HG03460 (cell line): ENCODE data around the gene FCRL5.

Experiments used
- ATAC-seq: cut with Tn5 transposase; IDR thresholded peaks from one replicate; pipeline ENCODE4 v1.9.1; 2021; ENCODE audit not compliant: unreplicated experiment

Gene FCRL5

GRCh38 chr1:157532569-157532968 is 19.7 kb downstream of the FCRL5 start:
- ATAC-seq, result no peak

DNA sequence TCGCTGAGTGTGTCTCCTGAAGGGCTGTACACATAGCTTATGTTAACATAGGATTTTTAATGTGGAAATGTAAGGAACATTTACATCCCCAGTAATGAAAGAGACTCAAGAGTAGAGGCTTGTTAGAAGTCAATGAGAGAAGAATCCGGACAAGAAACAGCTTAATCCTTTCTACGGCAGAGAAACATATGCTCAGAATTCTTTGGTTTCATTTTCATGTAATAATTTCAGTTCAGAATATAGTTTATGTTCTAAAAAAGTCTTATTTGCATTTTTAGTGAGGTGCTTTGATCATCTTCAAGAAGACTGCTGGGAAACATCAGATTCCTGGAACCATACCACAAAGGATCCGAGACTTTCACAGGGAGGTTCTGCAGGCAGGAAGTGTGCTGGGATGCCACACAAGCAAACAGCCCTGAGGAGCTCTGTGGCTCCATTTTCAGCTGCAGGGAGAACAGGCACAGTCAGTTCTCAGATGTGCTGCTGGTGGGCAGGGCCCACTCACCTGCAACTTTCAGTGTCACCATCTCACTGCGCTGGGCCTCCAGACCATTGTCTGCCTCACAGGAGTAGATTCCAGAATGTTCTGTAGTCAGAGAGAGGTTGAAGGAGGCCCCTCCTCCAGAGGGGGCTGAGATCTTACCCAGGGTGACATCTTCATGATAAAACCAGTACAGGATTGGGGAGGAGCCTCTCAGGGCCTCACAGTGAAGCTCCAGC is 28.4 kb downstream of the FCRL5 start:
- ATAC-seq, result peak; percentile 76

GRCh38 chr1:157521056-157521455 is 31.3 kb downstream of the FCRL5 start:
- ATAC-seq, result no peak

DNA sequence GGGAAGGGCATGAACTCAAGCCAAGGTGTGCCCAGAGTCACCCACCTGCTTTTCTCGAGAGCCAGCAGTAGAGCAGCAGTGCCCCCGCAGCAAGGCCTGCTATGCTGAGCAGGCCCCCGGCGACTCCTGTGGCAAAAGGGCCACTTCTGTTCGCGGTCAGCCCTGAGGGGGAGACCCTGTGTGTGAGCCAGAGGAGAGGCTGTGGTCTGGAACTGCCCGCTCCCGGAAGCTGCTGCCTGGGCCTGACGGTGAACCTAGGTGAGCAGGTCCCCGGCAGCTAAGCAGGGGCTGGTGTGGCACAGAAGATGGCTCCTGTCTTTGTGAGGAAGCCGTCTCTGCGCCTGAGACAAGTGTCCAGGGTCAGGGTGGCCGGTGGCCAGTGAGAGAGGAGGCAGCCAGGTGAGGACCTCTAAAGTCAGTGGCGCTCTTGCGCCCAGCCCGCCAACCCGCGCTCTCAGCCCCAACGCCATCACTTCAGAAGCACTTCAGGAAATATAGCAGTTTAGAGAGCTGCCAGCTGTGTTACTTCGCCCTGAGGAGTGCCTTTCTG is 31.9 kb downstream of the FCRL5 start:
- no peak for ATAC-seq

GRCh38 chr1:157519451-157519850 is 32.9 kb downstream of the FCRL5 start:
- ATAC-seq, result no peak

- ATAC-seq, result no peak
Measured at GRCh38 chr1:157517016-157517415, 35.3 kb downstream of the FCRL5 start.

DNA sequence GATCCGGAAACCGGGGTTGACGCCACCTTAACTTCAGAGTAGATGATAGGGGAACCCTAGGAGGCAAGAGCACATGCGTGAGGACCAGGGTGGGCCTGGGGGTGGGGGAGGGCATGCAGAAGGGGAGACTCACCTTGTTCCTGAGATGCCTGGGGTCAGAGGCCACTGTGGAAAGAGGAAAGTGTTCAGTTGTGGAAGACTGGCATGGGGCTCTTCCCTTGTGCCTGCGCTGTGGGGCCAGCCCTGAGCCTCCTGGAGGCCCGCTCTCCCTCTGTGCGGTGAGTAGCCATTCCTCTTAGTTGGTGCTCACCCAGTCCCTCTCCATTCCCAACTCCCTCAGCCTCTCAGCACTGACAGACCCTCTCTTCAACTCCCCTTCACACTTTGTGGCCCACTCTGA is 36.6 kb downstream of the FCRL5 start:
- ATAC-seq, result no peak

DNA sequence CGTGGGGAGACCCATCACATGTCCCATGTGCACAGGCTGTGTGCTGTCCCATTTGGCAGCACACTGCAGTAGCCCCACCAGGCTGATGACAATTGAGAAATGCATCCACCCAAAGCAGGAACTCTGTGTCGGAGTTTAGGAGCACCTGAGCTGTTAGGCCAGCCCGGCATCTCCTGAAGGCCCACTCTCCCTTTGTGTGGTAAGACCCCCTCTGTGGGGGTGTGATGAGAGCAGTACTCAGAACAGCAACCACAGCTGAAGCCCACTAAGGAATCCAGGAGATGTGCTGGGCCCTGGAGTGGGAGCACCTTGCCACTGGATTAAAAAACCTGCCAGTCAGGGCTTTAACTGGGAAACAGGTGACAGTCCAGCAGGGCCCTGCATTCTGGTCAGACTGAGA is 37.2 kb downstream of the FCRL5 start:
- no peak for ATAC-seq

DNA sequence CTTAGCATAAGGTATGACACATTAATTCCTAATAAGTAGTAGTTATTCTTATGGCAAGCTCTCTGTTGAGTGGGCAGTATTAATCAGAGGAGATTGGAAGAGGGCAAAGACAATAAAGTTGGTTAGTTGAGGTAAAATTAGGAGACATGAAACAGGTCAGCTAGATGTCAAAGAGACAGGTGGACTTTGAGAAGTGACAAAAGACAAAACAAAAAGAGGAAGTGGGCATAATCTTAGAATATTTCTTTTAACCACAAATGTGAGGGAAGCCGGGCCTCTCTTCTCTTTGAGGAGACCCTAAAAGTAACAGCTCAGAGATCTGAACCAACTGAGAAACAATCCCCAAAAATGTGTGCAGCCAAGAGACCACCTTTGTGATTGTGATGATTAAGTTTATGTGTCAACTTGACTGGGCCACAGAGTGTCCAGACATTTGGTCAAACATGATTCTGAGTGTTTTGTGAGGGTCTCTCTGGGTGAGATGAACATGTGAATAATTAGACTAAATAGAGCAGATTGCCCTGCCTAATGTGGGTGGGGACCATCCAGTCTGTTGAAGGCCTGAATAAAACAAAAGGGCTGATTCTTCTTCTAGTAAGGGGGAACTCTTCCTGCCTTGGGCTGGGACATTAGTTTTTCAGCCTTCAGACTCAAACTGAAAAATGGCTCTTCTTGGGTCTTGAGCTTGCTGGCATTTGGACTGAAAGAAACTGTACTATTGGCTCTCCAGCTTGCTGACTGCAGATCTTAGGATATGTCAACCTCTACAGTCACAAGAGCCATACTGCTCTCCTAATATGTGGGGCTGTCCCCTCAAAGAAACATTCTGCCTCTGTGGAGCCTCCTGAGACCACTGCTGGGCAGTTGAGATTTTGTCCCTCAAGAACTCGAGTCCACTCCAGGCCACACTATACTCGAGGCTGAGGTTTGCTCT is 40.0 kb downstream of the FCRL5 start:
- ATAC-seq, result peak; percentile 45

DNA sequence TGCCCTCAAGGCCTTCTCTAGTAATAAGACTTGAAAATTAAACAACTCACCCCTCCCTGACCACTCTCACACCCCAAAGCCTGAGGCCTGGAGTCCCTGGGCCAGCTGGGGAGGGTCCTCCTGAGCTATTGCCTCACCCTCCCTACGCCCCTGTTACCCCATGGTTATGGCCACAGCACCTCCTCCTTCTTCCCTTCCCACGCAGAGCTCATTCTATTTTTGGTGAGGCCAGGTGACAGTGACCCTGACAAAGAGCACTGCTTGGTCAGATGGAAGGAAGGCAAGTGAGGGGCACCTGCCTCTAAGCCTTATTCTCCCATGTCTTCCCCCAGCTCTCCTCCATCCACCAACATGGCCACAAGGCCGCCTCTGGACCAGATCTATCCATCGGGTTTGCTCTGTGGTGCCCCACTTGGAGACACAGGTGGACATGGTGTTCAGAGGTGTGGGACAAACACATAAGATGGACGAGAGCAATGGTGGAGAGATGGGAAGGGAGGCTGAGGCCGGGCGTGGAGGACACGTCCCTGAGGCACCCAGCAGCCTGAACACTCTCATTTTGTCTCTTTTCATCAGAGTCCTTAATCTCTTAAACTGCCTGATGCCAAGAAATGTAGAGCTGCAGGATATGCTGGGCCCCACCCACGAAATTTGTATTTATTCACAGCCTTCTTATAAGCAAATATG is 42.6 kb downstream of the FCRL5 start:
- ATAC-seq, result no peak

GRCh38 chr1:157505481-157506272 is 46.6 kb downstream of the FCRL5 start:
- ATAC-seq, result peak; percentile 77

DNA sequence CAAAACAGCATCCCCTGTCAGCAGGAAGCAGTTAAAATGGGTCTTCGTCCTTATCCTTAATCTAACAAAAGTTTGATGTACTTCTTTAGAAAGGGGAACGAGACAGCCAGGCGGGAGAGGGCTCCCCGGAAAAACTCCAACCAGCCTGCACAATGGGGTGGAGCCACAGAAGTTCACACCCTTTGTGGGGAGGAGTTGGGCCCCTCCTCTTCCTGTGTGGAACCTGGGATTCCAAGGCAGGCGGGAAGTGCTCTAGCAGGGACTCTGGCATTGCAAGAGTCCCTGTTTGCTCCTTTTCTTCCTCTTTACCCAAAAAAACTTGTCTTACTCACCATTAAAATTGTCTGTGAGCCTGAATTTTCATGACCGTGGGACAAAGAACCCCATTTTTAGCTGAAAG is 47.7 kb downstream of the FCRL5 start:
- no peak for ATAC-seq

DNA sequence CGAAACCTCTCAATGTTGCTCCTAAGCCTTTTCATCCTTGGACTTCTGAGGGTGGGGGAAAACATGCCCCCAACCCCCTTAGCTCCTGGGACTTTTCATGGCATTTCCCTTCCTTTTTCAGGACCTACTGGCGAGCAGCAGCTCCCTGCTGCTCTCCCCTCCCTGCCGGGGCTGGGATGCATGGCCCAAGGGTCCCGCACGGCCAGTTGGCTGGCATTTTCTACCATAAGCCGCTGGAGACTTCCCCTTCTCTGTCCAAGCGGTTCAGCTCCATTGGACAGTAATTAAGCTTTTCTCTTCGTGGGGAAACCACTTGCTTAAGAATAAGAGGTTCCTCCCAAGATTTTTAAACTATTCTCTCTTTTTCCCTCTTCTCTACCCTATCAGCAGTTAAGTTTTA is 52.8 kb downstream of the FCRL5 start:
- no peak for ATAC-seq

DNA sequence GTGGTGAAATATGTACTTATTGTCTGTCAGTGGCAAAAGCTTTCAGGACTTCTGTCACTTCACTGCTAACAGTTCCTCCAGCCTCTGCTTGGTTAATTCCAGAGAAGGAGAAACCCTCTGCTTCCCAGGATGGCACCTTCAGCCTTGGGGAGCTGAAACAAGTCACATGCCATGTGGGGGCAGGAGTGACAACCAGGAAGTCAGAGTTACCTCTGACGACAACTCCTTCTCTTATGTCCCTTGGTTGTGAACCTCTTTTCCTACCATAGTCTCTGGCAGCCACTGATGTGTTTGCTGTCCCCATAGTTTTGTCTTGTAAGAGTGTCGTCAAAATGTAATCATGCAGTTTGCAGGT is 53.6 kb downstream of the FCRL5 start:
- no peak for ATAC-seq

GRCh38 chr1:157497987-157498735 is 54.2 kb downstream of the FCRL5 start:
- ATAC-seq, result no peak

GRCh38 chr1:157497284-157497683 is 55.0 kb downstream of the FCRL5 start:
- ATAC-seq, result no peak

- no peak for ATAC-seq
Measured at GRCh38 chr1:157496121-157496526, 56.2 kb downstream of the FCRL5 start.

- ATAC-seq, result no peak
Measured at GRCh38 chr1:157495285-157495684, 57.0 kb downstream of the FCRL5 start.

DNA sequence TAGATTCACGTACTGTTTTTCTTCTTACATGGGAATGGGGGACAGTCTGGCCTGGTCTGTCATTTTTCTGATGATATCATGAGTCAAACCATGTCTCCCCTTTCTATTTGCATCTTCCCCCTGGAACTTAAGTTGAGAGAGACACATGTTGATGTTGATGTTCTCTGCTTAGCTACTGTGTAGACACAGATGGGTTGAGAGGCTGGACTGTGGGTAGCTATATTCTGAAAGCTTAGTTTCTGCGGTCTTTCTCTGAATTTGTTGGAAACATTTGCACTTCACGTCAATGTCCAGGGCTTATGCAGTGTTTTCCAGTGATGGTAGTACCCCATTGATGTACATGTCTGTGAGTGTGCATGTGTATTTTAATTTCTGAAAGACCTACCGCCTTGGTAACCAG is 58.2 kb downstream of the FCRL5 start:
- no peak for ATAC-seq
